CD8-positive, alpha-beta memory T cell (primary cell): ENCODE measurements around the gene NCOA3. TPM values are rescaled to one million over a fixed set of nuclear protein-coding genes. Genes with fewer than 3 reads are reported as not detected.
A peak's percentile ranks its signal among the peaks of the same experiment; 100 is the strongest.

Source experiments
- CTCF ChIA-PET: fragments of 350-600 bp; sonication (Branson Sonifier 250); formaldehyde crosslinking; loops from one replicate; lab custom pipeline; 2021; ENCODE audit warnings: antibody characterized with exemption; lab: Charles Lee
- POLR2A ChIA-PET: fragments of 350-600 bp; sonication (Branson Sonifier 250); formaldehyde crosslinking; loops from one replicate; lab custom pipeline; 2021; ENCODE audit warnings: antibody characterized with exemption; lab: Charles Lee
- DNase-seq, 5 donors: peaks; one replicate each; pipeline versions ENCODE4 v3.0.0 to v3.0.0-alpha.2; 2020 to 2022; ENCODE audit warnings: mixed read lengths in 1 of 5
- H3K27ac ChIP-seq: one replicate; pipeline ENCODE4 v1.7.0; 2013; ENCODE audit warnings: low read depth, mild to moderate bottlenecking, low read length, moderate library complexity
- H3K27me3 ChIP-seq: 2 replicates; pipeline ENCODE4 v1.7.0; 2013; ENCODE audit warnings: low read length, mild to moderate bottlenecking; ENCODE audit not compliant: insufficient read depth, poor library complexity, severe bottlenecking
- H3K36me3 ChIP-seq: 2 replicates; pipeline ENCODE4 v1.7.0; 2013; ENCODE audit warnings: mild to moderate bottlenecking, low read length, moderate library complexity; ENCODE audit not compliant: insufficient read depth
- H3K4me1 ChIP-seq: 2 replicates; pipeline ENCODE4 v1.7.0; 2013; ENCODE audit warnings: mild to moderate bottlenecking, low read length, moderate library complexity; ENCODE audit not compliant: insufficient read depth
- H3K4me3 ChIP-seq: 2 replicates; pipeline ENCODE4 v1.7.0; 2013; ENCODE audit warnings: mild to moderate bottlenecking, low read length
- H3K9me3 ChIP-seq: 2 replicates; pipeline ENCODE4 v1.7.0; 2013; ENCODE audit warnings: mild to moderate bottlenecking, low read length
- H3K27ac Mint-ChIP-seq, 8 donors: one replicate each; pipeline ENCODE4 v1.8.0; 2020 to 2021; ENCODE audit warnings: mixed read lengths in 8 of 8, mild to moderate bottlenecking in 6 of 8, inconsistent platforms in 3 of 8, moderate library complexity in 3 of 8
- H3K27me3 Mint-ChIP-seq, 2 donors: one replicate each; pipeline ENCODE4 v1.8.0; 2020 to 2021; ENCODE audit warnings: mixed read lengths in 2 of 2, mild to moderate bottlenecking in 1 of 2, moderate library complexity in 1 of 2
- H3K36me3 Mint-ChIP-seq, 3 donors: one replicate each; pipeline ENCODE4 v1.8.0; 2020 to 2021; ENCODE audit warnings: mixed read lengths in 3 of 3, inconsistent platforms in 1 of 3, mild to moderate bottlenecking in 1 of 3
- H3K4me1 Mint-ChIP-seq, 3 donors: one replicate each; pipeline ENCODE4 v1.8.0; 2020 to 2021; ENCODE audit warnings: mixed read lengths in 3 of 3, inconsistent platforms in 1 of 3, mild to moderate bottlenecking in 1 of 3
- H3K4me3 Mint-ChIP-seq, 7 donors: one replicate each; pipeline ENCODE4 v1.8.0; 2020 to 2021; ENCODE audit warnings: mixed read lengths in 7 of 7, mild to moderate bottlenecking in 6 of 7, moderate library complexity in 4 of 7, inconsistent platforms in 2 of 7
- H3K9me3 Mint-ChIP-seq, 5 donors: one replicate each; pipeline ENCODE4 v1.8.0; 2020 to 2022; ENCODE audit warnings: mixed read lengths in 5 of 5, mild to moderate bottlenecking in 3 of 5, moderate library complexity in 2 of 5, inconsistent platforms in 1 of 5
- polyA plus RNA-seq: library from polyadenylated mRNA; unstranded; fragments of 300-500 nt; fragmentation: Illumina TruSeq; gene quantifications from one replicate; pipeline ENCODE4 v1.2.3, GENCODE V29; 2021
- total RNA-seq, 2 experiments: library from RNA; stranded (reverse); gene quantifications; one replicate each; pipeline ENCODE4 v1.2.3, GENCODE V29; 2021

Gene NCOA3
- total and polyA plus RNA-seq, 3 experiments from 2014 or later = 23.8 to 93.8 (median 92.4) TPM

DNA sequence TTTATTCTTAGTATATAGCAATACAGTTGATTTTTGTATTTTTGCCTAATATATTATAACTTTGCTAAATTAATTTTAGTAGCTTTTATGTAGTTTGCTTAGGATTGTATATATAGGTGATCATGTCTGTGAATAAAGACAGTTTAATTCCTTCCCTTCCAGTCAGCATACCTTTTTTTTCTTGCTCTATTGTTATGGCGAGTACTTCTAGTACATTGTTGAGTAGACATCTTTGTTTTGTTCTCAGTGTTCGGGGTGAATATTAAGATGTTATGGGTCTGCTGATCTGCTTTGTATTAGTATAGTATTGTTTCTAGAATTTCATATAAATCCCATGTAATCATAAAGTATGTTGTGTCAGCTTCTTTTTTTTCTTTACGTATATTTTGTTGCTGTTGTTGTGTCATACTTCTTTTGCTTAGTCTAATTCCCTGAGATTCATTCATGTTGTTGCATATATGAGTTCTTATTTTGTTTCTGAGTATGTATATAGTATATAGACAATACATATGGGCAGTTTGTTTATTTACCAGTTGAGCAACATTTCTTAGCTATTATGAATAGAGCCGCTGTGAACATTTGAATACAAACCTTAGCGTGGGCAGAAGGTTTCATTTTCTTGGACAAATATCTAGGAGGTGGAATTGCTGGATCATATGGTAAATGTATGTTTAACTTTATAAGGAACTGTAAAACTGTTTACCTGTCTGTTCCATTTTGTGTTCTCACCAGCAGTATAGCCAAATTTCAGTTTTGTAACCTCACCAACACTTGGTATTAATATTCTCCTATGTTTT, 25.5 kb downstream of the NCOA3 start:
- POLR2A ChIA-PET = interaction anchor here (1.0 kb wide), 1 partner anchor 33 kb away, joined by 3 read pairs; no protein-coding TSS in a partner anchor
- Mint-ChIP-seq H3K4me3 (no peak overlapping the region), H3K27ac (peak overlapping the region in 3 of 8 donors; percentile 53 to 76 (median 61)), H3K4me1 (peaks cover 41 to 60% (median 52%) of the 10 kb centered on the region in 3 donors), H3K9me3 (peaks cover 0 to 4% (median 3%) of the 10 kb centered on the region in 5 donors), H3K36me3 (peaks cover 12 to 41% (median 15%) of the 10 kb centered on the region in 3 donors), H3K27me3 (no peaks in the 10 kb centered on the region)
- DNase-seq = no peak
- Histone ChIP-seq H3K4me1 (peaks cover 17% of the 10 kb centered on the region), H3K27me3 (no peaks in the 10 kb centered on the region), H3K9me3 (no peaks in the 10 kb centered on the region), H3K27ac (no peak overlapping the region), H3K4me3 (no peak overlapping the region), H3K36me3 (no peaks in the 10 kb centered on the region)
- CTCF ChIA-PET = no interaction called here

DNA sequence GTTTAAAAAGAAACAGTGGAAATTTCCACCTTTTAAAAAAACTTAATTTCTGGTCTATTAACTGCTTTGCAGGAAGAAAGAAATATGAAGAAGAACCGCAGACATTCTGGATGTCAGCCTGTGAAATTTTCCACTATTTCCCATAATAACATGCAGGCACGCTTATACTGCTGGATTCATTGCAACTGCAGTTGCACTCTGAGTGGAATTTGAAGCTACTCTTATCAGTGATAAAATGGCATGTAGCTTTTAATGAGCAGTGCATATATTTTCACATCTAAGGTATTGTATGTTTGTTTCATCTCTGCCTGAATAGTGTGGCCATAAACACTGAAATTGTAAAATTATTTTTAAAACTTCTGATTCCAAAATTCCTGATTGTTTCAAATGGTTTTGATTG, 28.2 kb downstream of the NCOA3 start:
- Histone ChIP-seq H3K27me3 (no peaks in the 10 kb centered on the region), H3K4me1 (peaks cover 13% of the 10 kb centered on the region), H3K27ac (no peak overlapping the region), H3K36me3 (no peaks in the 10 kb centered on the region), H3K4me3 (no peak overlapping the region), H3K9me3 (no peaks in the 10 kb centered on the region)
- ChIA-PET POLR2A (interaction anchor here (0.5 kb wide), 1 partner anchor 102 kb away, joined by 4 read pairs; no protein-coding TSS in a partner anchor), CTCF (no interaction called here)
- Mint-ChIP-seq H3K4me1 (peaks cover 42 to 59% (median 48%) of the 10 kb centered on the region in 3 donors), H3K4me3 (no peak overlapping the region), H3K9me3 (peaks cover 0 to 4% (median 0%) of the 10 kb centered on the region in 5 donors), H3K27me3 (no peaks in the 10 kb centered on the region), H3K36me3 (peaks cover 5 to 28% (median 7%) of the 10 kb centered on the region in 3 donors), H3K27ac (peak overlapping the region in 3 of 8 donors; percentile 29 to 74 (median 34))
- no peak for DNase-seq

DNA sequence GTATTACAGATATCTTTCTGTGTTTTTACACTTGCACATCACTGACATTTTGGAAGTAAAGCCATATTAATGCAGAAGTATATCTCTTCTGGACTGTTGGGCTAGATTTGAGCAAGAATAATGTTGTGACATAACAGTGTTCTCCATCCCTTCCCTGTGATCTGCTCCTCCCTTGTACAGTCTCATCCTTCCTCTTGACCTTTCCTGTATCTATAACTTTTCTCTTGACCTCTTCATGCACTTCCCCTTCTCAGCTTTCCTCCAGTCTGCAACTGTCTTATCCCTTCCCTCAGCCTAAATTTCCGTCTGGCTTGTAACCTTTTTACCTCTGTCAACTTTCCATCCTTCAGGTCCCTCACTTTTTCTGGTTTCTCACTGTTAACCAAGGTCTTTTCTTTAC, 29.8 kb downstream of the NCOA3 start:
- POLR2A ChIA-PET = no interaction called here
- Histone ChIP-seq H3K4me3 (no peak overlapping the region), H3K27ac (no peak overlapping the region), H3K4me1 (peaks cover 13% of the 10 kb centered on the region), H3K36me3 (no peaks in the 10 kb centered on the region), H3K9me3 (no peaks in the 10 kb centered on the region), H3K27me3 (no peaks in the 10 kb centered on the region)
- Mint-ChIP-seq H3K4me3 (no peak overlapping the region), H3K27me3 (no peaks in the 10 kb centered on the region), H3K4me1 (peaks cover 49 to 70% (median 54%) of the 10 kb centered on the region in 3 donors), H3K27ac (peak overlapping the region in 2 of 8 donors; percentile 10), H3K36me3 (peaks cover 5 to 33% (median 7%) of the 10 kb centered on the region in 3 donors), H3K9me3 (peaks cover 0 to 4% (median 0%) of the 10 kb centered on the region in 5 donors)
- CTCF ChIA-PET = no interaction called here
- no peak for DNase-seq

GRCh38 chr20:47532002-47532401, 30.3 kb downstream of the NCOA3 start:
- no peak for DNase-seq

GRCh38 chr20:47533518-47534062, 31.9 kb downstream of the NCOA3 start:
- CTCF ChIA-PET = interaction anchor here (0.7 to 1.3 kb wide), 2 partner anchors 11 to 260 kb away, joined by 3 read pairs; no protein-coding TSS in a partner anchor
- H3K36me3 Mint-ChIP-seq = peaks cover 0 to 30% (median 6%) of the 10 kb centered on the region in 3 donors
- H3K4me1 Mint-ChIP-seq = peaks cover 42 to 63% (median 44%) of the 10 kb centered on the region in 3 donors
- H3K4me3 ChIP-seq = no peak overlapping the region
- H3K4me1 ChIP-seq = peaks cover 11% of the 10 kb centered on the region
- POLR2A ChIA-PET = no interaction called here
- H3K27ac ChIP-seq = no peak overlapping the region
- peak overlapping the region in 1 of 7 donors; percentile 56 for H3K4me3 Mint-ChIP-seq
- no peaks in the 10 kb centered on the region for H3K27me3 ChIP-seq
- H3K36me3 ChIP-seq = no peaks in the 10 kb centered on the region
- H3K9me3 ChIP-seq = no peaks in the 10 kb centered on the region
- DNase-seq = no peak
- no peaks in the 10 kb centered on the region for H3K27me3 Mint-ChIP-seq
- no peaks in the 10 kb centered on the region for H3K9me3 Mint-ChIP-seq
- H3K27ac Mint-ChIP-seq = peak overlapping the region in 4 of 8 donors; percentile 18 to 74 (median 32)

More at GRCh38 chr20:47532002-47532401, 30.3 kb downstream of the NCOA3 start:
- ChIA-PET CTCF (no interaction called here), POLR2A (no interaction called here)
- Histone ChIP-seq H3K27me3 (no peaks in the 10 kb centered on the region), H3K9me3 (no peaks in the 10 kb centered on the region), H3K36me3 (no peaks in the 10 kb centered on the region), H3K4me3 (no peak overlapping the region), H3K27ac (no peak overlapping the region), H3K4me1 (peaks cover 13% of the 10 kb centered on the region)
- Mint-ChIP-seq H3K9me3 (peaks cover 0 to 3% (median 0%) of the 10 kb centered on the region in 5 donors), H3K4me1 (peaks cover 49 to 70% (median 52%) of the 10 kb centered on the region in 3 donors), H3K4me3 (no peak overlapping the region), H3K27ac (peak overlapping the region in 1 of 8 donors; percentile 10), H3K36me3 (peaks cover 3 to 33% (median 6%) of the 10 kb centered on the region in 3 donors), H3K27me3 (no peaks in the 10 kb centered on the region)

DNA sequence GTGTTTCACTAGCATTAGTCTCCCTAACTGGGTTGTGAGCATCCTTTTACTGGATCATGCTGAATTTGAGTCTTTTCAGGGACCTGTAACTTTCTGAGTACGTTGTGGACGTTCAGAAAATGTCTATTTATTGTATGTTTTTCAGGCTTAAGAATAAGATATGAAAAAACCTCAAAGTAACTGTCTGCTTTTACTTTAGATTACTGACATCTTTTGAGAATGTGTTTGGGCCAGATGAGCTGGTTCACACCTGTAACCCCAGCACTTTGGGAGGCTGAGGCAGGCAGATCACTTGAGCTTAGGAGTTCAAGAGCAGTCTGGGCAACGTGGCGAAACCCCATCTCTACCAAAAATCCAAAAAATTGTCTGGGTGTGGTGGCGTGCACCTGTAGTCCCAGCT, 32.7 kb downstream of the NCOA3 start:
- no peak for DNase-seq
- H3K4me1 ChIP-seq = peaks cover 15% of the 10 kb centered on the region
- Mint-ChIP-seq H3K4me1 (peaks cover 48 to 71% (median 52%) of the 10 kb centered on the region in 3 donors), H3K36me3 (peaks cover 0 to 33% (median 6%) of the 10 kb centered on the region in 3 donors), H3K9me3 (no peaks in the 10 kb centered on the region), H3K27me3 (no peaks in the 10 kb centered on the region), H3K27ac (peak overlapping the region in 5 of 8 donors; percentile 5 to 50 (median 34)), H3K4me3 (no peak overlapping the region)
- H3K36me3 ChIP-seq = no peaks in the 10 kb centered on the region
- no peak overlapping the region for H3K27ac ChIP-seq
- H3K27me3 ChIP-seq = no peaks in the 10 kb centered on the region
- H3K9me3 ChIP-seq = no peaks in the 10 kb centered on the region
- no peak overlapping the region for H3K4me3 ChIP-seq
- POLR2A ChIA-PET = no interaction called here
- CTCF ChIA-PET = no interaction called here

DNA sequence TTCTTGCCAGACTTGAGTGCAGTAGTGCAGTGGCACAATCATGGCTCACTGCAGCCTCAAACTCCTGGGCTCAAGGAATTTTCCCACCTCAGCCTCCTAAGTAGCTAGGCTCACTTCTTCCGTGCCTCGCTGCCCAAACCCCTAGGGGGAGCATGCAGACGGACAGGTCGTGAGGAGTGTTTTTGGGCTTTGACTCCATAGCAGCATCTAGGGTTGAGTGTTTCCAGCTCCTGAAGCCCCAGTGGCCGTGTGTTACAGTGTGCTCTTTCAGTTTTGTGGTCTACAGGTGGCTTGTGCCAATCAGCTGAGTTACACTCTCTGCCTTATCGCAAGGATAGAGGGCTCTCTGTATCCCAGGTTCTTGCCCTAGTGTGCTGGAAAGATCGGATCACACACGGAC, 33.4 kb downstream of the NCOA3 start:
- H3K4me3 ChIP-seq = no peak overlapping the region
- no peak overlapping the region for H3K4me3 Mint-ChIP-seq
- ChIA-PET POLR2A (no interaction called here), CTCF (no interaction called here)
- H3K36me3 Mint-ChIP-seq = peaks cover 0 to 28% (median 6%) of the 10 kb centered on the region in 3 donors
- peaks cover 18% of the 10 kb centered on the region for H3K4me1 ChIP-seq
- DNase-seq = no peak
- H3K36me3 ChIP-seq = no peaks in the 10 kb centered on the region
- H3K27ac ChIP-seq = no peak overlapping the region
- peaks cover 48 to 71% (median 52%) of the 10 kb centered on the region in 3 donors for H3K4me1 Mint-ChIP-seq
- H3K27ac Mint-ChIP-seq = no peak overlapping the region
- no peaks in the 10 kb centered on the region for H3K27me3 ChIP-seq
- H3K9me3 ChIP-seq = no peaks in the 10 kb centered on the region
- no peaks in the 10 kb centered on the region for H3K9me3 Mint-ChIP-seq
- H3K27me3 Mint-ChIP-seq = no peaks in the 10 kb centered on the region
